Psoas muscle (tissue), 8 donors: ENCODE data around the gene TBK1. TPM values are rescaled to one million over a fixed set of nuclear protein-coding genes. Genes with fewer than 3 reads are reported as not detected.

Experiments used
- ATAC-seq, 4 donors: fragments of 200-7000 bp; cut with Tn5 transposase; one replicate each; pipeline ENCODE4 v1.9.1; 2020; ENCODE audit warnings: moderate library complexity in 3 of 4, mild to moderate bottlenecking in 2 of 4
- DNase-seq, 2 donors: peaks; one replicate each; pipeline ENCODE4 v3.0.0-alpha.2; 2020
- H3K27ac ChIP-seq: fragments of 200-600 bp; one replicate; pipeline ENCODE4 v1.8.0; 2022
- H3K27me3 ChIP-seq, 3 donors: fragments of 200-600 bp in 1 of 3; one replicate each; pipeline versions ENCODE4 v1.6.1 to v1.8.0; 2013 to 2022; ENCODE audit warnings: low read length in 2 of 3, mild to moderate bottlenecking in 2 of 3, moderate library complexity in 1 of 3; ENCODE audit not compliant: insufficient read depth in 3 of 3
- H3K36me3 ChIP-seq, 2 donors: fragments of 200-600 bp in 1 of 2; one replicate each; pipeline versions ENCODE4 v1.6.1 to v1.8.0; 2013 to 2022; ENCODE audit warnings: low read depth in 1 of 2, mild to moderate bottlenecking in 1 of 2, moderate library complexity in 1 of 2; ENCODE audit not compliant: insufficient read depth in 1 of 2
- H3K4me1 ChIP-seq: fragments of 200-600 bp; one replicate; pipeline ENCODE4 v1.8.0; 2022
- H3K4me3 ChIP-seq: fragments of 200-600 bp; one replicate; pipeline ENCODE4 v1.8.0; 2022; ENCODE audit warnings: mild to moderate bottlenecking
- H3K9me3 ChIP-seq: fragments of 200-600 bp; one replicate; pipeline ENCODE4 v1.8.0; 2022
- CTCF ChIP-seq: fragments of 200-600 bp; IDR thresholded peaks from one replicate; pipeline ENCODE4 v1.8.0; 2022; ENCODE audit warnings: antibody characterized with exemption
- WGBS, 3 donors: extraction: QIAGEN DNeasy Blood & Tissue Kit; methylation state at CpG; one replicate each; pipeline versions ENCODE4 v1.1.6 to v1.1.7; 2013; 5-methylcytosine and 5-hydroxymethylcytosine counted together
- intact Hi-C, 2 donors: fragments of 100-400 bp; cut with DNase I; formaldehyde crosslinking; loops; one replicate each; pipeline versions ENCODE4 v1.11.0 to v1.14.2; 2022
- polyA plus RNA-seq, 3 donors: library from polyadenylated mRNA; stranded (reverse); fragments of 200-250 nt; gene quantifications; one replicate each; pipeline ENCODE4 v1.2.3, GENCODE V29; 2013
- total RNA-seq, 4 donors: library from RNA; stranded (reverse); fragmentation: NEBNext Ultra II Directional in 2 of 4; extraction: Animal tissue kit (Norgen Biotek cat#: 25700) in 2 of 4; gene quantifications; one replicate each; pipeline versions ENCODE4 v1.2.1 to v1.2.4, GENCODE V29; 2021 to 2023
- donor health status: healthy with polysubstance abuse.
- donor health status: DM: no; HTN: no; CAD: no; lungs with moderate emphysema.
- donor health status: Bipolar disorder and iron deficiency.
- donor health status: healthy.
- donor health status: DM: yes; HTN: yes; CAD: no.
- donor health status: DM: no; HTN: no; CAD: no.
- donor health status: DM: no; HTN: no; CAD: no.
- donor health status: DM: yes; HTN: yes; CAD: no.

The TBK1 gene
- total and polyA plus RNA-seq, 7 donors: 11.6 to 39.8 (median 19.9) TPM

GRCh38 chr12:64525461-64526160 lies 73.7 kb downstream of the TBK1 start:
- no peak for ATAC-seq
- DNase-seq: no peak
- H3K4me3 ChIP-seq: no peak overlapping the region
- WGBS, 3 donors: 85 to 94% (median 87%) methylated on average over 11 of the region's 11 CpGs
- intact Hi-C loops: no loop called here
- no peaks in the 10 kb centered on the region for H3K36me3 ChIP-seq
- H3K27me3 ChIP-seq: no peaks in the 10 kb centered on the region
- H3K4me1 ChIP-seq: no peaks in the 10 kb centered on the region
- TF ChIP-seq CTCF: no peak
- no peaks in the 10 kb centered on the region for H3K9me3 ChIP-seq
- no peak overlapping the region for H3K27ac ChIP-seq

- no peak for ATAC-seq
- intact Hi-C loops: no loop called here
These were observed 74.9 kb downstream of the TBK1 start for GRCh38 chr12:64526859-64527258.

GRCh38 chr12:64528616-64529015 lies 76.7 kb downstream of the TBK1 start:
- no peaks in the 10 kb centered on the region for H3K27me3 ChIP-seq
- no peak overlapping the region for H3K4me3 ChIP-seq
- H3K4me1 ChIP-seq: no peaks in the 10 kb centered on the region
- H3K9me3 ChIP-seq: no peaks in the 10 kb centered on the region
- H3K27ac ChIP-seq: no peak overlapping the region
- 41 to 62% (median 47%) methylated on average over 8 of the region's 8 CpGs for WGBS, 3 donors
- ATAC-seq (peak in 1 of 4 donors; percentile 34), DNase-seq (no peak)
- no peak for TF ChIP-seq CTCF
- intact Hi-C loops: no loop called here
- no peaks in the 10 kb centered on the region for H3K36me3 ChIP-seq

More at GRCh38 chr12:64526859-64527258, 74.9 kb downstream of the TBK1 start:
- no peak for DNase-seq
- Histone ChIP-seq H3K27ac (no peak overlapping the region), H3K9me3 (no peaks in the 10 kb centered on the region), H3K36me3 (no peaks in the 10 kb centered on the region), H3K27me3 (no peaks in the 10 kb centered on the region), H3K4me1 (no peaks in the 10 kb centered on the region), H3K4me3 (no peak overlapping the region)
- WGBS, 3 donors: 29 to 62% (median 37%) methylated on average over 2 of the region's 2 CpGs
- TF ChIP-seq CTCF: no peak

- intact Hi-C loops: no loop called here
- no peaks in the 10 kb centered on the region for H3K9me3 ChIP-seq
- no peaks in the 10 kb centered on the region for H3K36me3 ChIP-seq
- DNase-seq (no peak), ATAC-seq (no peak)
- 85 to 89% (median 88%) methylated on average over 2 of the region's 2 CpGs for WGBS, 3 donors
- no peak overlapping the region for H3K27ac ChIP-seq
- H3K4me1 ChIP-seq: no peaks in the 10 kb centered on the region
- no peak overlapping the region for H3K4me3 ChIP-seq
- no peak for TF ChIP-seq CTCF
- no peaks in the 10 kb centered on the region for H3K27me3 ChIP-seq
These were observed 78.6 kb downstream of the TBK1 start for GRCh38 chr12:64530566-64530965.
